SK-N-SH treated with all-trans-retinoic acid at 6 μM for 48 hours (cell line): ENCODE results near the gene PALB2.

Source experiments
- BACH2 ChIP-seq: fragments of 250-450 bp; sonication (Bioruptor Pico); IDR thresholded peaks from 2 replicates; pipeline ENCODE4 v1.9.0; 2021; ENCODE audit warnings: mild to moderate bottlenecking, borderline replicate concordance
- CSDC2 ChIP-seq: fragments of 250-450 bp; sonication (Bioruptor Pico); IDR thresholded peaks from 2 replicates; pipeline ENCODE4 v1.5.0; 2020; ENCODE audit warnings: mild to moderate bottlenecking, moderate library complexity
- GLIS3 ChIP-seq: fragments of 250-450 bp; sonication (Bioruptor Pico); IDR thresholded peaks from 2 replicates; pipeline ENCODE4 v1.5.0; 2020; ENCODE audit warnings: mild to moderate bottlenecking, moderate library complexity
- ISL1 ChIP-seq: fragments of 250-450 bp; sonication (Bioruptor Pico); IDR thresholded peaks from 2 replicates; pipeline ENCODE4 v2.1.2; 2022; ENCODE audit warnings: mild to moderate bottlenecking, moderate library complexity
- OSR1 ChIP-seq: fragments of 250-450 bp; sonication (Bioruptor Pico); IDR thresholded peaks from 2 replicates; pipeline ENCODE4 v1.8.0; 2022; ENCODE audit warnings: moderate library complexity, mild to moderate bottlenecking, inconsistent platforms
- PPARA ChIP-seq: fragments of 250-450 bp; sonication (Bioruptor Pico); IDR thresholded peaks from 2 replicates; pipeline ENCODE4 v1.5.0; 2020; ENCODE audit warnings: mild to moderate bottlenecking, borderline replicate concordance
- RARB ChIP-seq: fragments of 250-450 bp; sonication (Bioruptor Pico); IDR thresholded peaks from 2 replicates; pipeline ENCODE4 v1.8.0; 2021; ENCODE audit warnings: mild to moderate bottlenecking, moderate library complexity
- ZC3H10 ChIP-seq: fragments of 250-450 bp; sonication (Bioruptor Pico); IDR thresholded peaks from 2 replicates; pipeline ENCODE4 v1.5.1; 2021; ENCODE audit warnings: mild to moderate bottlenecking, moderate library complexity
- ZFP3 ChIP-seq: fragments of 250-450 bp; sonication (Bioruptor Pico); IDR thresholded peaks from 2 replicates; pipeline ENCODE4 v1.5.0; 2020; ENCODE audit warnings: mild to moderate bottlenecking, moderate library complexity
- ZFP30 ChIP-seq: fragments of 450-650 bp; formaldehyde crosslinking; IDR thresholded peaks from 2 replicates; pipeline ENCODE4 v1.5.0; 2022; ENCODE audit warnings: mild to moderate bottlenecking, moderate library complexity
- ZNF565 ChIP-seq: fragments of 450-650 bp; formaldehyde crosslinking; conservative IDR thresholded peaks from 2 replicates; pipeline ENCODE4 v1.5.0; 2020; ENCODE audit warnings: low read depth, mild to moderate bottlenecking, moderate library complexity
- ZNF70 ChIP-seq: fragments of 450-650 bp; formaldehyde crosslinking; IDR thresholded peaks from 2 replicates; pipeline ENCODE4 v1.5.0; 2020; ENCODE audit warnings: mild to moderate bottlenecking, moderate library complexity
- TF ChIP-seq, protein P1 (sequence below): fragments of 250-450 bp; sonication (Bioruptor Pico); IDR thresholded peaks from 2 replicates; pipeline ENCODE4 v1.5.1; 2020; ENCODE audit warnings: low read depth, mild to moderate bottlenecking, moderate library complexity
- TF ChIP-seq, protein P2 (sequence below): fragments of 250-450 bp; sonication (Bioruptor Pico); IDR thresholded peaks from 2 replicates; pipeline ENCODE4 v1.8.0; 2020; ENCODE audit warnings: mild to moderate bottlenecking, moderate library complexity, borderline replicate concordance

DNA sequence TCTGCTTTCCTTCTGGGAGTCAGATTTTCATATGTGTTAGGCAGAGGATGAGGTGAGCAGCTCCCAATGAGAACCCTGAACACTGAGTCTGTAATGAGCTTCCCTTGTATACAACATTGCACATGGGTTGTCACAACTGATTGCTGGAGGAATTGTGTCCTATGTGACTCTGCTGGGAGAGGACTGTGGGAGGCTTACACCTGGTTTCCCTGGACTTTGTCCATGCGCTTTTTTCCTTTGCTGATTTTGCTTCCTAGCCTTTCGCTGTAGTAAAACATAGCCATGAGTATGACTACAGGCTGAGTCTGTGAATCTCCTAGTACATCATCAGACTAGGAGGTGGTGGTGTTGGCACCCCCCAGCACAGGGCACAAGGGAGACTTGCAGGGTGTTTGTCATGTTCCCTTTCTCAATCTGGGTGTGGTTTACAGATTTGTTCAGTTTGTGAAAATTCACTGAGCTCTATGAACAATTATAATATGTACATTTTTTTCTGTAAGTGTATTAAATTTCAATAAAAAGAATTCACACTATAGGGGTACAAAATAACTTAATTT is 35.9 kb upstream of the PALB2 start:
- TF ChIP-seq ISL1 (CRISPR knock-in tag), result no peak
- TF ChIP-seq, protein P1, sequence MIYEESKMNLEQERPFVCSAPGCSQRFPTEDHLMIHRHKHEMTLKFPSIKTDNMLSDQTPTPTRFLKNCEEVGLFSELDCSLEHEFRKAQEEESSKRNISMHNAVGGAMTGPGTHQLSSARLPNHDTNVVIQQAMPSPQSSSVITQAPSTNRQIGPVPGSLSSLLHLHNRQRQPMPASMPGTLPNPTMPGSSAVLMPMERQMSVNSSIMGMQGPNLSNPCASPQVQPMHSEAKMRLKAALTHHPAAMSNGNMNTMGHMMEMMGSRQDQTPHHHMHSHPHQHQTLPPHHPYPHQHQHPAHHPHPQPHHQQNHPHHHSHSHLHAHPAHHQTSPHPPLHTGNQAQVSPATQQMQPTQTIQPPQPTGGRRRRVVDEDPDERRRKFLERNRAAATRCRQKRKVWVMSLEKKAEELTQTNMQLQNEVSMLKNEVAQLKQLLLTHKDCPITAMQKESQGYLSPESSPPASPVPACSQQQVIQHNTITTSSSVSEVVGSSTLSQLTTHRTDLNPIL (CRISPR knock-in tag), result no peak
- TF ChIP-seq, protein P2, sequence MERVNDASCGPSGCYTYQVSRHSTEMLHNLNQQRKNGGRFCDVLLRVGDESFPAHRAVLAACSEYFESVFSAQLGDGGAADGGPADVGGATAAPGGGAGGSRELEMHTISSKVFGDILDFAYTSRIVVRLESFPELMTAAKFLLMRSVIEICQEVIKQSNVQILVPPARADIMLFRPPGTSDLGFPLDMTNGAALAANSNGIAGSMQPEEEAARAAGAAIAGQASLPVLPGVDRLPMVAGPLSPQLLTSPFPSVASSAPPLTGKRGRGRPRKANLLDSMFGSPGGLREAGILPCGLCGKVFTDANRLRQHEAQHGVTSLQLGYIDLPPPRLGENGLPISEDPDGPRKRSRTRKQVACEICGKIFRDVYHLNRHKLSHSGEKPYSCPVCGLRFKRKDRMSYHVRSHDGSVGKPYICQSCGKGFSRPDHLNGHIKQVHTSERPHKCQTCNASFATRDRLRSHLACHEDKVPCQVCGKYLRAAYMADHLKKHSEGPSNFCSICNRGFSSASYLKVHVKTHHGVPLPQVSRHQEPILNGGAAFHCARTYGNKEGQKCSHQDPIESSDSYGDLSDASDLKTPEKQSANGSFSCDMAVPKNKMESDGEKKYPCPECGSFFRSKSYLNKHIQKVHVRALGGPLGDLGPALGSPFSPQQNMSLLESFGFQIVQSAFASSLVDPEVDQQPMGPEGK (CRISPR knock-in tag), result no peak
- no peak for TF ChIP-seq OSR1 (CRISPR knock-in tag)
- no peak for TF ChIP-seq ZNF70 (CRISPR knock-in tag)
- no peak for TF ChIP-seq PPARA (CRISPR knock-in tag)
- no peak for TF ChIP-seq ZFP30 (CRISPR knock-in tag)
- no peak for TF ChIP-seq RARB (CRISPR knock-in tag)
- TF ChIP-seq BACH2, result no peak
- TF ChIP-seq GLIS3 (CRISPR knock-in tag), result no peak
- no peak for TF ChIP-seq ZNF565 (CRISPR knock-in tag)
- TF ChIP-seq ZFP3 (CRISPR knock-in tag), result no peak
- TF ChIP-seq ZC3H10 (CRISPR knock-in tag), result no peak
- no peak for TF ChIP-seq CSDC2 (CRISPR knock-in tag)
